Measurements from ENCODE around the gene ZNF423.

ZNF423 gene

GRCh38 chr16:49780433-49780832, 75.5 kb downstream of the ZNF423 start:
- no peak for DNase-seq

DNA sequence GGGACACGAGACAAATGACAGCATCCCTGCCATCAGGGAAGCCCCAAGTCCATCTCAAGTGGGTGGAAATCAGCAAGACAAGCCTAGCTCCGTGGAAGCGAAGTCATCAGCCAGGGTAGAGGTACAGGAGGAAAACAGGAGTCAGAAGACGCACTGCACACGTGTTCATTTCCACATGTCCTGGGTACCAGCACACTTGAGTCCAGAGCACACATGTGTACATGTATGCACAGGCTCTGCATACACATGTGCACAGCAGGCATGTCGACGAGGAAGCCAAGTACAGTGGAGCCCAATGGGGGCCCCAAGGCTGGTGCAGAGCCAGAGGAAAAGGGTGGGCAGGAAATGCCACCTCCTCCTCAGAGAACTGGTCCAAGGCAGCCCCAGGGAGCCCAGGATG, 75.9 kb downstream of the ZNF423 start:
- DNase-seq: no peak

GRCh38 chr16:49778202-49778930, 77.5 kb downstream of the ZNF423 start:
- no peak for DNase-seq

GRCh38 chr16:49776734-49777133, 79.2 kb downstream of the ZNF423 start:
- DNase-seq: no peak

- no peak for DNase-seq
Measured at GRCh38 chr16:49776085-49776595, 79.8 kb downstream of the ZNF423 start.

GRCh38 chr16:49775581-49775980, 80.3 kb downstream of the ZNF423 start:
- no peak for DNase-seq

DNA sequence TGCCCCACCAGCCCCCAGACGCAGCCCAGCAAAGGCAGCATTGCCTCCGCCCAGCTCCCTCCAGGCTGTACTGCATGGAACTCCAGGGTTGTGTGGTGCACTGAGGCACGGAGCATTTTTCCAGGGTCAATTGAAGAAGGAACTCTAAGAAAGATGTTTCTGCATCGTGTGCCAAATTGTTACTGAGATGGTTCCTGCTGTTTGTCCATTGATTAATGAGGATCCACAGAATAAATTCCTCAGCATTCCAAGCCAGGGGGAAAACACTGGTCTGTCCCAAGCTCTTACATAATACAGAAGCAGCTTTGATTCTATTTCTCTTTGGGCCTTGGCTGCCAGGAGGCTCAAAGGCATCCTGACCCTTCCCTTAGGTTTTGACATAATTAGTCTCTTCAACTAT, 80.9 kb downstream of the ZNF423 start:
- DNase-seq: no peak

- DNase-seq: no peak
Measured at GRCh38 chr16:49773534-49774475, 82.1 kb downstream of the ZNF423 start.

DNA sequence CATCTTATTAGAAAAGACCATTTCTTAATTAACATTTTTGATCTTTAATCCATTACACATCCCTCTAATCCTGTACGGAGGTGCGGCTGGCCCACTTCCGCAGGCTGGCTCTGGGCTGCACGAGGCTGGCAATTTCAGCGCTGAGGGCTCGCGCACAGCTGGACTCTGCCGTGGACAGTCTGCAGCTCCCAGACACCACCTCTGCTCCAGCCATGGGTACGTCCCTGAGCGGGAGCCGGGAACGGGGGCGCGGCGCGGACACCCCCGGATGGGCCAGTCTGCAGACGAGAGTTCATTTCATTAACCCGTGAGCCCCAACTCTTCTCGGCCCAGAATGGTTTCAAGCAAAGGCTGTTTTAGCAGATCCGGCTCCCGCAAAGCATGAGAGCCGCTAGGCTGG, 87.9 kb downstream of the ZNF423 start:
- no peak for DNase-seq

DNA sequence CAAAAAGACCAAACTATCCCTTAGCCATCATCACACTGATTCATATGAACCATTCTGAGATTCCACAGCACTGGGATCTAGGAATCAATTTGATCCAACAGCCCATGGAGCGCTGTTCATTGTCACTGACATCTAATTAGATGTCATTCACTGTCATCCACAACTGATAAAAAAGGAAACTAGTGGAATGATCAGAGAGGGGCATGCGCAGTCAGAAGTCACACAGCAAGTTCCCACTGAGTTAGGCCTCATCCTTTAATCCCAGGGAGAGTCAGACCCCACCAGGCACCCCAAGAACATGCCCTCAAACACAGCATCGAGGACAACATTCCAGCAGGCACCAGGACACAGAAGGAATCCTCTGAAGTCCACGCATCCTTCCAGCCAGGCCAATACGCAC, 88.5 kb downstream of the ZNF423 start:
- no peak for DNase-seq

DNA sequence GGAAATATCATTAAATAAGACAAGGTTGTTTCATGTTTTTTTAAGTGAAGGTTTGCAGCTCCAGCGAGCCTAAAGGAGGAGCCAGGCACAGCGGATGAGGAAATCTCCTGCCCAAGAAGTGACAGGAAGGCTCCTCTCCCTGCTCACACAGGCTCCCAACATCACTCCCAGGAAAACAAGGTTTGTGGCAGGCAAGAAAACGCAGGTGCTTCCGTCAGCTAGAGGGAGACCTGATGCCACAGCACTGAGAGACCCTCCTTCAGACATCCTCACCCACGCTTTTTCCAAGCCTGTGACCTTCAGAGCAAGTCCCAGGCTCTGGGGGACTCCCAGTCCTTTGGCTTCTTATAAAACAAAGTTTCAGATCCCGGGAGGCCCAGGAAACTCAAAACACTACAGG, 89.7 kb downstream of the ZNF423 start:
- no peak for DNase-seq

DNA sequence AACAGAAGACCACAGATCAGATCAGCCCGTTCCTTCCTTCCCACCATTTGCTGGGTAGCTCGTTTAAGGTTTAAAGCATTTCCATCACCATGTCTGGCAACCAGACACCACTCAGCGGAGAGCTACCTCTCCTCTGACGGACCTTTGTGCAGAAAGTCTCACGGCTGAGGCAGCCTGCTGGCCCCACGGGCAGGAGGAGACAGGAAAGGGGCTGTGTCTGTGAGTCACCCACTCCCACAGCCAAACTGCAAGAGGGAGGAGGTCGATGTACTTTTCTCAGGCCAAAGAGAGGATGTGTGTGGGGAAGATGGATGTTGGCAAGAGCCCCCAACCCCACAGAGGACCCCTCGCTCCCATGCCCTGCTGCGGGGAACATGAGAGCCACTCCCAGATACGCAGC, 92.1 kb downstream of the ZNF423 start:
- DNase-seq: no peak

DNA sequence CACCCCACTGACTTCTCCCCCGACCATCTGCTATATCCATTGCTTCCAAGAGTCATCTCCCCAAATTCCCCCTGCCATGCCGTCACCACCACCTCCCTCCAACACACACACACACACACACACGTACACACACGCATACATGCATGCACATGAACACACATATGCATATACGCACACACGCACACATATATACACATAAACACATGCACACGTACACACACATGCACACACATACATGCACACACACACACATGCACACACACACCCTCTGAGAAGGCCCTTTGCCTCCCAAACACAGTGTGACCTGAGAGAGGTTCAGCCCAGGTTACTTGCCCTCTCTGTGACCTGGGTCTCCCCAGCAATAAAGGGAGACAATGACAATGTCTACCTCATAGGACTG, 95.1 kb downstream of the ZNF423 start:
- DNase-seq: no peak

DNA sequence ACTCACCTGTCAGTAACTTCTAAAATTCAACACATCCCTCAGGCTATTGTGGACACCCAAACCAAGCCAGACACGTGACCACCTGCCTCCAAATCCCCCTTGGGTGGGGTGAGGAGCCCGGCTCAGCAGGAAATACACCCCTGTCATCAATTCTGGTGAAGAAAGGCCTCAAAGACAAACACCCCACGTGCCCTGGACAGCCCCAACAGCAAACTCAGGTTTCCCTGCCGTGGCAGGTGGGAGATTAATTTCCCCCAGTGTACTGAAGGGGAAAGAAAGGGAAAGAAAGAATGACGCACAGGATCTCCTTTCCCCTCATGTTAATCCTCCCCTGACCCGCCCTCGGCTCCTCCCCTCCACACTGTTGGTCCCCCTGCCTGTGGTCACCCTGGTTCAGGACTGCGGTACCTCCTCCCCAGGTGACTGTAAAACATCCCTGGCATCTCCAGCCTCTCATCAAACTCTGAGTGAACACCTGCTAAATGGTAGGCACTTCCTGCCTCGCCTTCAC, 98.3 kb downstream of the ZNF423 start:
- no peak for DNase-seq

GRCh38 chr16:49756775-49757558, 98.9 kb downstream of the ZNF423 start:
- DNase-seq: no peak

DNA sequence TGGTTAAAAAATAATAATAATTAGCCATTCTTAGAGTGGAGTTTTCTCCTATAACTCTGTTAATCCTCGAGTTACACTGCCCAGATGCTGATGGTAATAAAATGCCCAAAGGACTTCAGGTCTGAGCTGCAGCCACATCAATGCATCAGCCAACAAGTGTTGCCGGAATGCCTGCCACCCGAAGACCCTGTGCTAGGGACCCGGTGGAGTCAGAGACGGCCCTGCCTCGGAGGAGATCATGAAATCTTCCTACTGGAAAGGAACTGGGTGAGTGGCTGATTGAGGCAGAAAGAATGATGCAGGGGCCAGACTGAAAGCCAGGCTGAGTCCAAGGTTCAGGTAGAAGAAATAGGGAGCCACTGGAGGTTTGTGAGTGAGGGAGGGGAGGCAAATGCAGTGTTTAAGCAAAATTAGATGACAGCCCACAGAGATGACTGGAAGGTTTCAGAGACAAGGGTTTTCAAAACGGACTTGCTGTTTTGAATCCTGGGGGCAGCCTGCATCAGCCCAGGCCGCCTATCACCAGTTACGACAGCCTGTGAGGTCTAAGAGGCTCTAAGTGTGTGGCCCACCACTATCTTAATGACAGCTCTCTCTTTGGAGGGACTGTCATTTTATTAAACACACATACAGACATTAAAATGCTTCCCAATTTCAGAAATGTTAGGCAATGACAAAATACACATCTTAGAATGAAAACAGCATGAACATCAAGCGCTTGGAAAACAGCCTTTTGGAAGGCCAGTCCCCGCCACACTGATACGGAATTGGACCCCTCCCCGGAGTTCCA, 100.0 kb downstream of the ZNF423 start:
- no peak for DNase-seq

DNA sequence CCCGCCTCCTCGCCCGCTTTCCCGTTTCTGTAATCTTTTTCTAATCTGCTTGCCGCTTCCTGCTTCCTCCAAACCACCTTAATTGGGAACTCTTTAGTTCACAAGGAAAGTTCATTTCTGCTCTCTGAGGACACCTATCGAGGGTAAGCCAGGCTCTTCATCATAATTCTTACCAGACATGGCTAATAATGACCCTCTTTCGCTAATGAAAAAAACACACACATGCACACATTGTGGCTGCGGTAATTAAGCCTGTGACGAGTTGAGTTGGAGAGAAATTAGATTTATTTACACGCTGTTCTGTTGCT, 100.6 kb downstream of the ZNF423 start:
- peak in 1 of 2 experiments; percentile 17 for DNase-seq

DNA sequence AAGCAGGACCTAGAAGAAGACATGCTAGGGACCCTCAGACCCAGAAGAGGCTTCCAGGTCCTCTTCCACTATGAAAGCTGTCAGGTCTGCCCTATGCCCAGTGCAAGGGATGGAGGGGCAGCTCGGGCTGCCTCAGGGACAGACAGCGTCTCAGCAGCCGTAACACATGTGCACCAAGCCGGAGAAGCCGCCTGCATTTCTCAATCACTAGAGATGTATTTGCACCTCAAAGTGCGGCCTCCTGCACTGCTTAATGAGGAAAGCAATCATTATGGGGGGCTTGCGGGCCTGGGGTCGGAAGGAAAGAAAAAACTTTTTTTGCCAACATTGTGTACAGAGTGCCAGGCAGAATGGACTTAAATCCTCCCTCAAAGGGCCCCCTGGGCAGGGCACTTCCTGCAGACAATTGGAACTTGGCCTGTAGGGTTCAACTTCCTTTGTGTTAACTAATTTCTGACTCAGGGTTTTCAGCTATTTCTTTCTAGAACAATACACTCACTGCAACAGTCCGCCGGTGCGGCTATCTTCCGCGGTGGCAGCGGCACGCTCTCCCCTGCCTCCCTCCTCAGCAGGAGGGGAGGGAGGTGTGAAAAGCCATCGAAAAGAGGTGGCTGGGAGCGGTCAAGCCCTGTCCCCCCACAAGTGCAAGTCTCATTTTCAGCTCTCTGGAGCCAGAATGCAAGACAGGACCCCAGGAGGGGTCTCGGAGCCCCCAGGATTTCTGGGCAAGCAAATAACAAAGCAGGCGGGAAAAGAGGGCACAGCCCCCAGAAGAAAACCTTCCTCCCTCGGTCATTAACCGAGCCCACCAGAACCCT, 101.2 kb downstream of the ZNF423 start:
- no peak for DNase-seq

DNA sequence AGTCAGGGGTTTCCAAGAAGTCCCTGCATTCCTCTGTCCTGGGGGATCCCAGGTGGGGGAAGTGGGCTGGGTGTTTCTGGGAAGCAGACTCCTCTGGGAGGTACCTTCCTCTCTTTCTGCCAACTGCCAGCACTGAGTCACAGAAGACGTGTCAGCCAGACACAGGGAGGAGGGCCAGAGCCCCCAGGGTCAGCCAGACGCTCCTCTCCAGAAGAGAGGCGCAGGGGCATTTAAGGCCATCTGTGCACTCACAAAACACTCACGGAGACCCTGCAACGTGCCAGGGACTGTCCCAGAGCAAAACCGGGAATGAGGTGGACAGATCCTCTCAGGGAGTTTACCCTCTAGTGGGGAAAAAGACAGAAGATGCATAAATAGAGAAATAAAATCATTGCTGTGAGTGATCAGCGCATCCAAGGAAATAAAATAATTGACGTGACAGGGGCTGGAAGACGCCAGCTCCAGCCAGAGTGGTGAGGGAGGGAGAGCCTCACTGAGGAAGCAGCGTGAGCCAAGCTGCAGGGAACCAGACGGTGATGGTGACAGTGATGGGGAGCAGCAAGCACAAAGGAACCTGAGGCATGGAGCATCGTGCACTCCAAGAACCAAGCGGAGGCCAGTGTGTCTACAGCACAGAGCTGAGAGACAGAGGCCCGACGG, 105.4 kb downstream of the ZNF423 start:
- DNase-seq: no peak

DNA sequence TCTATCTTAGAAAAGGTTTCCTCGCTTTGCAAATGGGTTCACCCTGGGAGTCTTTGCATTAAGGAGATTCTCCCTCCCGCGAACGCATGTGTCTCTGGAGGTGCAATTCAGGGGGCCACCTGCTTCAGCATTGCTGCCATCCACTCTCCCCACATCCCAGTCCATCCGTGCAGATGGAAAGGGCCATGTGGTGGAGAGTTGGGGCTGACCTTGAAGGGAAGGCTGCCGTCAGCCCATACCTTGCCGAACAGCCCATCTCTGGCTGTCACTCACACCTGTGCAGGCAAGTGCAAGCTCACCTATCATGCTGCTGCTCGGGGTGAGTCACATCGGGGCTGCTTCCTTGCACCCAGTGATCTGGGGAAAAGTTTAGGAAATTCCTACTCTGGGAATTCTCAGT, 106.1 kb downstream of the ZNF423 start:
- DNase-seq: no peak

DNA sequence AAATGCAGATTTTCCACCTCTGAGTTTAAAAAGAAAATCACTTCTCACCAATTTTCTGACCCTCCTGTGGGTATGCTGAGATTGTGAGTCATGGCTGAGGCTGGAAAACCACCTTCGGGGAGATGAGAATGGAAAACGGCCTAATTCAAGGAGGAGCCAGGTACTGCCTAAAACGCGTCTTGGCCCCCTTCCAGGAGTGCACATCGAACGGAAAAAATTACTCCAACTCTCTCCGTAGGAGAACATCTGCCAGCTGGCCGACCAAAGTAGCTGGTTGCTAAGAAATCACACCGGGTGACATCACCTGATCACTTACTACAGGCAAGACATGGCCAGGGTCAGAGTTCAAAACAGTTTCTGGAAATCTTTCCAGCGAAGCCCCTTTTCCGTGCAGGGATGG, 107.6 kb downstream of the ZNF423 start:
- no peak for DNase-seq

All from SW 1271 (cell line).